WTC11 (cell line): ENCODE results near the gene ISG20L2. TPM values are rescaled to one million over a fixed set of nuclear protein-coding genes. Genes with fewer than 3 reads are reported as not detected.

Experiments used
- ATAC-seq: fragments of 200-7000 bp; cut with Tn5 transposase; 2 replicates; pipeline ENCODE4 v1.10.0; 2021; ENCODE audit warnings: mild to moderate bottlenecking, moderate library complexity
- CTCF ChIA-PET: fragments of 300-600 bp; sonication (Branson Sonifier 250); formaldehyde crosslinking; loops from one replicate; lab custom pipeline; 2021; ENCODE audit warnings: antibody characterized with exemption; lab: Charles Lee
- POLR2A ChIA-PET: fragments of 350-600 bp; sonication (Branson Sonifier 250); formaldehyde crosslinking; loops from one replicate; lab custom pipeline; 2021; ENCODE audit warnings: antibody characterized with exemption; lab: Charles Lee
- DNase-seq: peaks from one replicate; pipeline ENCODE4 v3.0.0; 2021; ENCODE audit warnings: low spot score
- H3K27ac Mint-ChIP-seq: 2 replicates; pipeline ENCODE4 v1.8.0; 2021; ENCODE audit warnings: mixed read lengths
- H3K27me3 Mint-ChIP-seq: 2 replicates; pipeline ENCODE4 v1.8.0; 2021; ENCODE audit warnings: low read depth, mild to moderate bottlenecking, moderate library complexity, mixed read lengths
- H3K36me3 Mint-ChIP-seq: 2 replicates; pipeline ENCODE4 v1.8.0; 2021; ENCODE audit warnings: mixed read lengths
- H3K4me1 Mint-ChIP-seq: 2 replicates; pipeline ENCODE4 v1.8.0; 2022; ENCODE audit warnings: mixed read lengths
- H3K4me3 Mint-ChIP-seq: 2 replicates; pipeline ENCODE4 v1.8.0; 2021; ENCODE audit warnings: mild to moderate bottlenecking, moderate library complexity, mixed read lengths
- H3K9me3 Mint-ChIP-seq: 2 replicates; pipeline ENCODE4 v1.8.0; 2021; ENCODE audit warnings: mixed read lengths
- CREB1 ChIP-seq: sonication (generic); formaldehyde crosslinking; IDR thresholded peaks from 2 replicates; pipeline ENCODE4 v1.8.0; 2023; ENCODE audit warnings: mild to moderate bottlenecking, missing genetic modification reagents
- CREM ChIP-seq: sonication (generic); formaldehyde crosslinking; IDR thresholded peaks from 2 replicates; pipeline ENCODE4 v1.8.1; 2022; ENCODE audit warnings: mild to moderate bottlenecking, missing genetic modification reagents, moderate library complexity
- ELF4 ChIP-seq: sonication (generic); formaldehyde crosslinking; IDR thresholded peaks from 2 replicates; pipeline ENCODE4 v1.8.1; 2022; ENCODE audit warnings: low read depth, mild to moderate bottlenecking, moderate library complexity, missing genetic modification reagents
- ETV6 ChIP-seq: sonication (generic); formaldehyde crosslinking; IDR thresholded peaks from 2 replicates; pipeline ENCODE4 v1.8.1; 2022; ENCODE audit warnings: mild to moderate bottlenecking, missing genetic modification reagents
- GRHL2 ChIP-seq: fragments of 250-450 bp; sonication (Bioruptor Pico); IDR thresholded peaks from 2 replicates; pipeline ENCODE4 v1.8.0; 2022; ENCODE audit warnings: mild to moderate bottlenecking, moderate library complexity; ENCODE audit not compliant: insufficient replicate concordance, severe bottlenecking
- GTF2I ChIP-seq: fragments of 250-450 bp; sonication (Bioruptor Pico); conservative IDR thresholded peaks from 2 replicates; pipeline ENCODE4 v1.4.0; 2021; ENCODE audit warnings: mild to moderate bottlenecking
- HMGA2 ChIP-seq: fragments of 250-450 bp; sonication (Bioruptor Pico); IDR thresholded peaks from 2 replicates; pipeline ENCODE4 v1.4.0; 2021; ENCODE audit warnings: mild to moderate bottlenecking, moderate library complexity
- IRF2 ChIP-seq: sonication (generic); formaldehyde crosslinking; IDR thresholded peaks from 2 replicates; pipeline ENCODE4 v1.8.0; 2022; ENCODE audit warnings: low read depth, missing genetic modification reagents, borderline replicate concordance
- MYBL2 ChIP-seq: sonication (generic); formaldehyde crosslinking; IDR thresholded peaks from 2 replicates; pipeline ENCODE4 v1.8.1; 2023; ENCODE audit warnings: mild to moderate bottlenecking, moderate library complexity, missing genetic modification reagents
- NFATC4 ChIP-seq: fragments of 250-450 bp; sonication (Bioruptor Pico); IDR thresholded peaks from 2 replicates; pipeline ENCODE4 v1.9.0; 2021; ENCODE audit warnings: mild to moderate bottlenecking
- NFE2L1 ChIP-seq: sonication (generic); formaldehyde crosslinking; IDR thresholded peaks from 2 replicates; pipeline ENCODE4 v1.8.1; 2023; ENCODE audit warnings: missing genetic modification reagents
- NR3C1 ChIP-seq: sonication (generic); formaldehyde crosslinking; conservative IDR thresholded peaks from 2 replicates; pipeline ENCODE4 v1.8.1; 2023; ENCODE audit warnings: low read depth, mild to moderate bottlenecking, missing genetic modification reagents
- OVOL2 ChIP-seq: fragments of 250-450 bp; sonication (Bioruptor Pico); IDR thresholded peaks from 2 replicates; pipeline ENCODE4 v1.9.0; 2021; ENCODE audit warnings: mild to moderate bottlenecking, borderline replicate concordance
- TP53 ChIP-seq: sonication (generic); formaldehyde crosslinking; IDR thresholded peaks from 2 replicates; pipeline ENCODE4 v1.8.1; 2023; ENCODE audit warnings: mild to moderate bottlenecking, missing genetic modification reagents
- ZNF232 ChIP-seq: sonication (generic); formaldehyde crosslinking; IDR thresholded peaks from 2 replicates; pipeline ENCODE4 v1.8.0; 2022; ENCODE audit warnings: mild to moderate bottlenecking, missing genetic modification reagents
- ZNF263 ChIP-seq: sonication (generic); formaldehyde crosslinking; IDR thresholded peaks from 2 replicates; pipeline ENCODE4 v1.8.1; 2022; ENCODE audit warnings: low read depth, mild to moderate bottlenecking, moderate library complexity, missing genetic modification reagents
- ZNF317 ChIP-seq: sonication (generic); formaldehyde crosslinking; IDR thresholded peaks from 2 replicates; pipeline ENCODE4 v1.8.1; 2023; ENCODE audit warnings: low read depth, mild to moderate bottlenecking, moderate library complexity, missing genetic modification reagents, borderline replicate concordance
- ZNF423 ChIP-seq: fragments of 250-450 bp; sonication (Bioruptor Pico); IDR thresholded peaks from 2 replicates; pipeline ENCODE4 v2.1.2; 2022; ENCODE audit warnings: mild to moderate bottlenecking, moderate library complexity
- total RNA-seq: library from RNA; stranded (reverse); gene quantifications from 3 replicates; pipeline ENCODE4 v1.2.3, GENCODE V29; 2021
- TF ChIP-seq, protein P1 (sequence below): sonication (generic); formaldehyde crosslinking; IDR thresholded peaks from 2 replicates; pipeline ENCODE4 v1.8.1; 2022; ENCODE audit warnings: missing genetic modification reagents, borderline replicate concordance
- TF ChIP-seq, protein P2 (sequence below): fragments of 250-450 bp; sonication (Bioruptor Pico); IDR thresholded peaks from 2 replicates; pipeline ENCODE4 v1.8.0; 2021; ENCODE audit warnings: mild to moderate bottlenecking

ISG20L2 gene
- total RNA-seq, 1 experiment from 2014 or later = 43.8 TPM

DNA sequence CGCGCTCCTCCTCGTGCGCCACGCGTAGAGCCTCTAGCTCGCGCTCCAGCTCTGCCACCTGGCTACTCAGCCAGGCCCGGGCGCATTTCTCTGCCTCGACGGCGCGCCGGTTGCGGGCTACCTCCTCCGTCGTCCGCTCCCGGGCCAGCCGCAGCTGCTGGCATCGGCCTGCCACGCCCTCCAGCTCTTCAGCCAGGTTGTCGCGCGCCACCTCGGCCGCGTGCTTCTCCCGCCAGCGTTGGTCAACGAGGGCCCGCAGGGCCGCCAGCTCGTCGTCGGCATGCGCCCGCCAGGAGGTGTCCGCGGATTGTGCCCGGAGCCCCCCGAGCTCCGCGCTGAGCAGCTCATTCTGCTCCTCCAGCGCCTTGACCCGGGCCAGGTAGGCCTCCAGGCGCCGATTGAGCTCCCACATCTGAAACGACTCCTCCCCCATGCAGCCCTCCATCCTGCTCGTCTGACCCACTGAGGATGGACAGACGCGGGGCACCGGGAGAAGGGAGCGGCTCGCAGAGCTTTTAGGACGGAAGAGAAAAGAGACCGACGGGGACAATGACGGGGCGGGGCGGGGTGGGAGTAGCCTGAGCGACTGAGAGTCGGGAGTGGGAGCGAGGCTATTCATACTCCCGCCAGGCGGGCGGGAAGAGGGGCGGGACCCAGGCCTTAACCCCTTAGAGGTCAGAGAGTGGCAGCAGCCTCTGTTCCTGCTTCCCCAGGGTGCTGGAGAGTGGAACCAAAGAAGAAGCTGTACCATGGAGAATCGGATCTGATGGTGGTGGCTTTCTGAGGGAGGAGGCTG, 51.5 kb downstream of the ISG20L2 start, which contains the start of gene NES (continued):
- TF ChIP-seq, protein P1, sequence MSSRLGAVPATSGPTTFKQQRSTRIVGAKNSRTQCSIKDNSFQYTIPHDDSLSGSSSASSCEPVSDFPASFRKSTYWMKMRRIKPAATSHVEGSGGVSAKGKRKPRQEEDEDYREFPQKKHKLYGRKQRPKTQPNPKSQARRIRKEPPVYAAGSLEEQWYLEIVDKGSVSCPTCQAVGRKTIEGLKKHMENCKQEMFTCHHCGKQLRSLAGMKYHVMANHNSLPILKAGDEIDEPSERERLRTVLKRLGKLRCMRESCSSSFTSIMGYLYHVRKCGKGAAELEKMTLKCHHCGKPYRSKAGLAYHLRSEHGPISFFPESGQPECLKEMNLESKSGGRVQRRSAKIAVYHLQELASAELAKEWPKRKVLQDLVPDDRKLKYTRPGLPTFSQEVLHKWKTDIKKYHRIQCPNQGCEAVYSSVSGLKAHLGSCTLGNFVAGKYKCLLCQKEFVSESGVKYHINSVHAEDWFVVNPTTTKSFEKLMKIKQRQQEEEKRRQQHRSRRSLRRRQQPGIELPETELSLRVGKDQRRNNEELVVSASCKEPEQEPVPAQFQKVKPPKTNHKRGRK (CRISPR knock-in tag) = peak; percentile 24; the same call in 1 of the 2 replicates
- TF ChIP-seq ZNF263 (CRISPR knock-in tag) (no peak), MYBL2 (peak; percentile 92), GTF2I (CRISPR knock-in tag) (no peak), CREB1 (no peak; the same call in 1 of the 2 replicates), NFE2L1 (CRISPR knock-in tag) (peak; percentile 88), ZNF232 (no peak), OVOL2 (CRISPR knock-in tag) (no peak), ELF4 (no peak; the same call in 1 of the 2 replicates), NFATC4 (CRISPR knock-in tag) (no peak), HMGA2 (CRISPR knock-in tag) (no peak), ETV6 (CRISPR knock-in tag) (peak; percentile 66; the same call in 1 of the 2 replicates), IRF2 (CRISPR knock-in tag) (no peak; the same call in 1 of the 2 replicates), ZNF317 (CRISPR knock-in tag) (no peak; the same call in 1 of the 2 replicates), TP53 (CRISPR knock-in tag) (no peak; the same call in 1 of the 2 replicates), CREM (CRISPR knock-in tag) (no peak), GRHL2 (no peak)
- TF ChIP-seq, protein P2, sequence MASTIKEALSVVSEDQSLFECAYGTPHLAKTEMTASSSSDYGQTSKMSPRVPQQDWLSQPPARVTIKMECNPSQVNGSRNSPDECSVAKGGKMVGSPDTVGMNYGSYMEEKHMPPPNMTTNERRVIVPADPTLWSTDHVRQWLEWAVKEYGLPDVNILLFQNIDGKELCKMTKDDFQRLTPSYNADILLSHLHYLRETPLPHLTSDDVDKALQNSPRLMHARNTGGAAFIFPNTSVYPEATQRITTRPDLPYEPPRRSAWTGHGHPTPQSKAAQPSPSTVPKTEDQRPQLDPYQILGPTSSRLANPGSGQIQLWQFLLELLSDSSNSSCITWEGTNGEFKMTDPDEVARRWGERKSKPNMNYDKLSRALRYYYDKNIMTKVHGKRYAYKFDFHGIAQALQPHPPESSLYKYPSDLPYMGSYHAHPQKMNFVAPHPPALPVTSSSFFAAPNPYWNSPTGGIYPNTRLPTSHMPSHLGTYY (CRISPR knock-in tag) = no peak
- TF ChIP-seq, all 79 proteins: peak for 33

DNA sequence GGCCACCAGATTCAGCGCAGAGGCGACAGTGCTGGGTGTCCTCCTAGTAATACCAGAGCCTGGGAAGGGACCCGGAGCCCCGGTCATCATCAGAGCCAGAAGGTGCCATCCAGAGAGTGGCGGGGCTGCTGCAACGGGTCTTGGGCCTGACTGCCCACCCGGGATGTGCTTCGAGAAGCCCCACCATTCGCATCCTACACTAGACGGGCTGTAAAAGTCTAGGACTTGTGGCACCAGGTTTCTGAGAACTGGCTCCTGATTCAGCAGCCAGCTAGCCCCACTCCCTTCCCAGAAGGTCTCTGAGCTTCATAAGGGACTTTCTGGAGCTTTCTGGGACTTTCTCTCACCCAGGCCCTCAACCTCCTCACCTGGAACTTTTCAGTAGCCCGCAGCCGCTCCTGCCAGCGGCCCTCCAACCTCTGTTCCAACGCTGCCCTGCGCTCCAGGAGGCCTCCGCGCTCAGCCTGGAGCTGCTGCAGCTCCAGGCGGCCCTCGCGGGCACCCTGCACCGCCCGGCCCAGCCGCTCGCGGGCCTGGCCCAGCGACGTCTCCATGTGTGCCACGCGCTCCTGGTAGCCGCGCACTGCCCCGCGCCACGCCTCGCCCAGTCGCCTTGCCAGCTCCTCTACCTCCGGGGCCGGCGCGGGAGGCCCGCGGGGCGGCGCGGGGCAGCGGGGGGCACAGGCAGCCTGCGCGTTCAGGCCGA, 52.3 kb downstream of the ISG20L2 start:
- Mint-ChIP-seq H3K27ac (no peak overlapping the region), H3K4me3 (peak overlapping the region; percentile 76), H3K36me3 (peaks cover 23% of the 10 kb centered on the region), H3K9me3 (peaks cover 11% of the 10 kb centered on the region), H3K27me3 (peaks cover 36% of the 10 kb centered on the region), H3K4me1 (peaks cover 61% of the 10 kb centered on the region)
- ChIA-PET POLR2A (interaction anchor here (0.8 to 6.5 kb wide), 12 partner anchors 8 to 75 kb away, joined by 3 to 150 read pairs (median 10); partner anchors contain the start of genes CRABP2, HAPLN2, HDGF and METTL25B), CTCF (interaction anchor here (0.6 to 13.4 kb wide), 29 partner anchors 8 to 466 kb away, joined by 3 to 437 read pairs (median 7); partner anchors contain the start of genes BCAN, CRABP2, HAPLN2 and HDGF)
- DNase-seq (no peak), ATAC-seq (no peak)
- TF ChIP-seq ZNF423 = peak; percentile 37; the same call in 1 of the 2 replicates
- TF ChIP-seq IRF2 (CRISPR knock-in tag) = no peak
- TF ChIP-seq NR3C1 (CRISPR knock-in tag) = 0 out of 2 replicates have a peak, but pooled peaks have one; percentile 83
